Small intestine (tissue), 7 donors: ENCODE measurements around the gene ACAA1. TPM values are rescaled to one million over a fixed set of nuclear protein-coding genes. Genes with fewer than 3 reads are reported as not detected.
"Not testable (repeated sequence)": the region's sequence is repeated elsewhere in the genome, so short reads cannot be mapped to it uniquely, and the experiment has no call there.

ENCODE experiments used
- DNase-seq, 2 donors: peaks; one replicate each; pipeline versions ENCODE4 v3.0.0 to v3.0.0-alpha.2; 2013
- FAIRE-seq: peaks from 2 replicates; lab custom pipeline; 2012; peaks lifted over from hg19 to GRCh38; lab: Jason Lieb, UNC
- H3K27ac ChIP-seq, 3 donors: one replicate each; pipeline ENCODE4 v1.5.1; 2013; ENCODE audit warnings: low read length in 2 of 3, mild to moderate bottlenecking in 2 of 3, control low read depth in 1 of 3, inconsistent platforms in 1 of 3, low read depth in 1 of 3, moderate library complexity in 1 of 3
- H3K27me3 ChIP-seq, 3 donors: one replicate each; pipeline ENCODE4 v1.6.1; 2013; ENCODE audit warnings: low read length in 3 of 3, inconsistent platforms in 1 of 3; ENCODE audit not compliant: control insufficient read depth in 3 of 3, insufficient read depth in 3 of 3
- H3K36me3 ChIP-seq, 3 donors: one replicate each; pipeline ENCODE4 v1.6.1; 2013; ENCODE audit warnings: low read length in 3 of 3, inconsistent platforms in 1 of 3, low read depth in 1 of 3, mild to moderate bottlenecking in 1 of 3, moderate library complexity in 1 of 3; ENCODE audit not compliant: control insufficient read depth in 3 of 3, insufficient read depth in 2 of 3
- H3K4me1 ChIP-seq, 3 donors: one replicate each; pipeline ENCODE4 v1.6.1; 2013; ENCODE audit warnings: low read length in 2 of 3, inconsistent platforms in 1 of 3, low read depth in 1 of 3, mild to moderate bottlenecking in 1 of 3, moderate library complexity in 1 of 3; ENCODE audit not compliant: control insufficient read depth in 3 of 3, insufficient read depth in 2 of 3
- H3K4me3 ChIP-seq, 3 donors: one replicate each; pipeline ENCODE4 v1.5.1; 2013; ENCODE audit warnings: low read length in 3 of 3, control low read depth in 1 of 3, inconsistent platforms in 1 of 3, low read depth in 1 of 3, mild to moderate bottlenecking in 1 of 3, moderate library complexity in 1 of 3
- H3K9me3 ChIP-seq, 2 donors: one replicate each; pipeline ENCODE4 v1.6.1; 2013; ENCODE audit warnings: low read depth in 1 of 2, low read length in 1 of 2; ENCODE audit not compliant: control insufficient read depth in 2 of 2, insufficient read depth in 1 of 2
- WGBS, 3 donors: extraction: QIAGEN DNeasy Blood & Tissue Kit; methylation state at CpG; one replicate each; pipeline ENCODE4 v1.1.7; 2013; 5-methylcytosine and 5-hydroxymethylcytosine counted together
- polyA plus RNA-seq, 4 donors: library from polyadenylated mRNA; stranded (reverse) in 3 of 4; unstranded in 1 of 4; fragments of 200-250 nt in 3 of 4; fragments of 120-200 nt in 1 of 4; gene quantifications; one replicate each; pipeline versions ENCODE4 v1.2.1 to v1.2.3, GENCODE V29; 2013
- donor health status: healthy with polysubstance abuse.
- donor health status: control.
- donor health status: control.
- donor health status: Bipolar disorder and iron deficiency.
- donor health status: healthy.

The ACAA1 gene
- polyA plus RNA-seq, 4 donors: 59.6 to 443 (median 210) TPM

DNA sequence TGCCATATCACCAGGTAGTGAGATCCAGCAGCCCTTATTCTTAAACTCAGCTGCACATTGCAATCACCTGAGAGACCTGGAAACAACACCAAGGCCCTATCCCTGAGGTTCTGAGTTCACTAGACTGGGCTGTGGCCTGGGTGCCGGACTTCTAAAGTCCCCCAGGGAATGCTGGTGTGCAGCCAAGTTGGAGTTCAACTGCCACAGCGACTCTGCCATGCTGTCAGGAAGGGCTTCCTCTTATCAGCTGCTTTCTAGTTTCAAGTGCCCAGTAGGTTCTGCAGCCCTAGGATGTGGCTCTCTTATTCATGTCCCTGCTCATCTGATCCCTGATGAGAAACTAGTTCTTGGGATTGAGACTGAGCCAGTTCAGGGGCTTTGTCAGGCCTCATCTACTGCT, 47.8 kb downstream of the ACAA1 start:
- peaks cover 0 to under 1% of the 10 kb centered on the region in 2 donors for H3K9me3 ChIP-seq
- H3K4me3 ChIP-seq: no peak overlapping the region
- FAIRE-seq (no peak), DNase-seq (no peak)
- no peaks in the 10 kb centered on the region for H3K4me1 ChIP-seq
- H3K36me3 ChIP-seq: no peaks in the 10 kb centered on the region
- H3K27ac ChIP-seq: no peak overlapping the region
- 76 to 82% (median 79%) methylated on average over 2 of the region's 2 CpGs for WGBS, 3 donors
- H3K27me3 ChIP-seq: no peaks in the 10 kb centered on the region

DNA sequence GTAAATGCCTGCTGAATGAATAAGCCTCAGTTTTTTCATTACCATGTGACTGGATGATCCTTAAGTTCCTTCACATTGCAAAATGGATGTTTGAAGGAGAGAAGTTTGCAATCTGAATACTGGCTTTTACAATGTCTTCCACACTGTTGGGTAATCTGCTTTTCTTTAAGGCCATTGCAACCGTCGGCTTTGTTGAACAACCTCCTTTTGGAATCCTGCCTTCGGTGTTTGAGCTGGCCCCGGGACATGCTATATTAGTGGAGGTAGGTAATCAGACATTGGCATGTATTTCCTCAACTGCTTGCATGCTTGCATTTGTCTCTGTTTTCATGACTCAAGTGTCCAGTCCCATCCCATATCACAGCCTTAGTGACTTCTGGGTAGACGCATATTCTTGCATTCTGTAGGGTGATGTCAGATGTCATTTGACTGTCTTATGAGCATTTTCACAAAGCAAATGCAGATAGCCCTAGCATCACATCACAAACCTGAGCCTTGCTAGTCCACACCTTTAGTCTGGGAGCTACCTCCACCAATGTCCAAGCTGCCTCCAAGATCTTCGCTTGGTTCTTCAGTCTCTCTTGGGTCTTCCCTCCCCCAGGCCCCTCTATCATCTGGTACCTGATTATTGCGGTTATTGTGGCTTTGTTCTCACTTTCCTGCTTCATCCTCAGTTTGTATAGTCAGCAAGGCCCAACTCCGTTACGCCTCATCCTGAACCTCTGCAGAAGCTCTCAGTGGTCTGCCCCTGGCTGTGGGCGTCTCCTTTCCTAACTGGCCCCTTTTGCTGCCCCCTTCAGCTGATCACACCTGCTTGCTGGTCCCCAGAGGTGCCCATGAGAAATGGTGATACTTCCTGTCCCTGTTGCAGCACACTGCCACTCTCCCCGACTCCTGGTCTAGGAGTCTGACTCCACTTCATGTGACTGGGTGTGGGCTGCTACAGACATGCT, 48.5 kb downstream of the ACAA1 start:
- peaks cover 0 to 6% of the 10 kb centered on the region in 2 donors for H3K9me3 ChIP-seq
- no peak overlapping the region for H3K27ac ChIP-seq
- 89 to 95% (median 90%) methylated on average over 11 of the region's 11 CpGs for WGBS, 3 donors
- DNase-seq (no peak), FAIRE-seq (no peak)
- H3K36me3 ChIP-seq: no peaks in the 10 kb centered on the region
- H3K4me1 ChIP-seq: no peaks in the 10 kb centered on the region
- H3K27me3 ChIP-seq: no peaks in the 10 kb centered on the region
- no peak overlapping the region for H3K4me3 ChIP-seq

DNA sequence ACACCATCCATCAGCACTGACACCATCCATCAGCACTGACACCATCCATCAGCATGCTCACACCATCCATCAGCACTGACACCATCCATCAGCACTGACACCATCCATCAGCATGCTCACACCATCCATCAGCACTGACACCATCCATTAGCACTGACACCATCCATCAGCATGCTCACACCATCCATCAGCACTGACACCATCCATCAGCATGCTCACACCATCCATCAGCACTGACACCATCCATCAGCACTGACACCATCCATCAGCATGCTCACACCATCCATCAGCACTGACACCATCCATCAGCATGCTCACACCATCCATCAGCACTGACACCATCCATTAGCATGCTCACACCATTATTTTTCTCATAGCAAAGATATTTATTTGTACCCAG, 49.6 kb downstream of the ACAA1 start:
- not testable (repeated sequence) for FAIRE-seq, H3K4me3 ChIP-seq, H3K4me1 ChIP-seq, H3K9me3 ChIP-seq, DNase-seq, H3K27me3 ChIP-seq, H3K36me3 ChIP-seq, H3K27ac ChIP-seq

DNA sequence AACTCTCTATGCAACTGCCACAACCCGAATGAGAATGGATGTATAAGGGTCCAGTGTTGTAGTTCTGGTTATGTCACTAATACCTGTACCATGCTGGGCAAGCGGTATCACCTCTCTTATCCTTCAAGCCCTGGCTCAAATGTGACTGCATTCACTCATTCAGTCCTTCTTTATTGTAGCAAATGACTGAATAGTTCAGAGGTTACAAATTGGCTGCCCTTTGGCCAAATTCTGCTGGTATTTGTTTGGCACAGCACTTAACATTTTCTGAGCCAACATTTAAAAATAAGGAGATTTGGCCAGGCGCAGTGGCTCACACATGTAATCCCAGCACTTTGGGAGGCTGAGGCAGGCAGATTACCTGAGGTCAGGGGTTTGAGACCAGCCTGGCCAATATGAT, 50.4 kb downstream of the ACAA1 start:
- no peaks in the 10 kb centered on the region for H3K36me3 ChIP-seq
- H3K27me3 ChIP-seq: no peaks in the 10 kb centered on the region
- H3K4me1 ChIP-seq: no peaks in the 10 kb centered on the region
- FAIRE-seq: no peak
- DNase-seq: no peak
- H3K27ac ChIP-seq: no peak overlapping the region
- WGBS, 3 donors: 66 to 86% (median 78%) methylated on average over 3 of the region's 3 CpGs
- peaks cover 0 to 8% of the 10 kb centered on the region in 2 donors for H3K9me3 ChIP-seq
- no peak overlapping the region for H3K4me3 ChIP-seq

DNA sequence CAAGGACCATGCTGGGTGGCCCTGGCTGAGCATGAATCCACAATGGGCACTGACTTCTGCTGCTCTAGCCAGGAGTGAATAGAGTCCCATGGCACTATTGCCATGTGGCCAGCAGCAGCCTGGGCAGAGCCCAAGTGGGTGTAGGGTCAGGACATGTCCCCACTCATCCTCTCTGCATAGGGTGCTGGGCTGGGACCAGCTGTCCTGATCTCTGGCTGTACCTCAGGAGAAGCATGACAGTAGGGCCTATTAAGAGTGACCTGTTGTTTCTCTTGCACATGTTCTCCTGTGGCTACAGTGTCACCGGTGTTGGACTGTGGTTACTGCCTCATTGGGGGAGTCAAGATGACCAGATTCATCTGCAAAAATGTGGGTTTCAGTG, 51.0 kb downstream of the ACAA1 start:
- no peak for FAIRE-seq
- WGBS, 3 donors: 68 to 83% (median 76%) methylated on average over 1 of the region's 1 CpG

DNA sequence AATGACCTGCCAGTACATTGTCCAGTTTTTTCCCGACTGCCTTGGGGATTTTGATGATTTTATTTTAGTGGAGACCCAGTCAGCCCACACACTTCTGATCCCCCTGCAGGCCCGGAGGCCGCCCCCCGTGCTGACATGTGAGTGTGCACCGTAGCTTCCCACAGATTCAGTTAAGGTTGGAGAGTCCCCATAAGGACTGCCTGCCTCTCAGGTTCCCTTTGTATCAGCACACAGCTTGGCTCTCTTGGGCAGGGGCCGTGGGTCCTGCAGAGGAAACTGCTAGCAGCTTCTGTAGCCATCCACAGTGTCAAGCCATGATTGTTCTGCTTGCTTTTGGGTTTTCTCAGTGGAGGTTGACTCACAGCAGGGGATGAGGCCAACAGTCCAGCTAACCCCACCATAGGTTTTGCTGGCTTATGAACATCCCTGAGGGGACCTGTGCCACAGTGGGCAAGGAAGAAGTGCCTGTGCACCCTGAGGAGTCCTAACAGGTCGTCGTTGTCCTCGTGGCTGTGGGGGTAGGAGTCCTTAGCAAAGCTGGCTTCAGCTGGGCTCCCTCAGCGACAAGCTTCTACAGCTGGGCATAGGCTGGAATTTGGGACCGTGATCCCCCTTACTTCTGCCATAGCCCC, 51.5 kb downstream of the ACAA1 start:
- H3K4me1 ChIP-seq: no peaks in the 10 kb centered on the region
- 83 to 86% (median 86%) methylated on average over 11 of the region's 11 CpGs for WGBS, 3 donors
- no peak overlapping the region for H3K27ac ChIP-seq
- FAIRE-seq: no peak
- peaks cover 0 to 8% of the 10 kb centered on the region in 2 donors for H3K9me3 ChIP-seq
- no peaks in the 10 kb centered on the region for H3K27me3 ChIP-seq
- no peak for DNase-seq
- no peaks in the 10 kb centered on the region for H3K36me3 ChIP-seq
- no peak overlapping the region for H3K4me3 ChIP-seq

More for the DNA sequence above, 51.0 kb downstream of the ACAA1 start:
- no peaks in the 10 kb centered on the region for H3K4me1 ChIP-seq
- H3K9me3 ChIP-seq: peaks cover 0 to 8% of the 10 kb centered on the region in 2 donors
- H3K4me3 ChIP-seq: no peak overlapping the region
- no peaks in the 10 kb centered on the region for H3K36me3 ChIP-seq
- H3K27ac ChIP-seq: no peak overlapping the region
- DNase-seq: no peak
- H3K27me3 ChIP-seq: no peaks in the 10 kb centered on the region

DNA sequence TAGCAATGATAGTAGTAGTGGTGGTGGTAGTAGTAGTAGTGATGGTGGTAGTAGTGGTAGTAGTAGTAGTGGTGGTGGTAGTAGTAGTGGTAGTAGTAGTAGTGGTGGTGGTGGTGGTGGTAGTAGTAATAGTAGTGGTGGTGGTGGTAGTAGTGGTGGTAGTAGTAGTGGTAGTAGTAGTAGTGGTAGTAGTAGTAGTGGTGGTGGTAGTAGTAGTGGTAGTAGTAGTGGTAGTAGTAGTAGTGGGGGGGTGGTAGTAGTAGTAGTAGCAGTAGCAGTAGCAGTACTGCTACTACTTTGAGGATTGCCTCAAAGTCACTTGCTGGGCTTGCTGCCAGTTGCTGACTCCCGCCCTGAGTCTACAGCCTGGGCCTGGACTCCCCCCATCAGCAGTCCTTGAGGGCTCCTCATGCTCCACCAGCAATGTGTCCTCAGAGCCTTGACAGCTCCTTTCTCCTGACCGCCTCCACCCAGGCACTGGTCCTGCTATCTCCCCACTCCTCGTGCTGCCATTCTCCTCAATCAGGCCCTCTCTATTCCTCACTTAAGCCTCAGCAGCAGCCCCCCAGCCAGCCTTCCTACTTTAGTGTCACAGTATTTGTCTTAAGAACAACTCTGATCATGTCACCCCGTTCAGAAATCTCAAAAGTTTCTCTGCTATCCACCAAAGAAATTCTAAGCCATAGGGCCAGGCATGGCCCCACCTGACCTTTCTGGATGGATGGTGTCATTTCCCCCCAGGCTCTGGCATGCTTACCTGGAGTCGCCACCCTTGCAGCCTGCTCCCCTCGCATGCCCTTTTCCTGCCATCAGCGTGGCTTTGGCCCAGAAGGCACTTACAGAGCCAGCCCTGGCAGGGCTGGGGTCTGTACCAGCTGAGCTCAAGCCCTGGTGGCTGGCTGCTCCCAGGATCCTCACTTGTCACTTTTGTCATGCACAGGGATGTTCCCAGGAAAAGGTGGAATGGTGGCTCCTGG, 52.3 kb downstream of the ACAA1 start:
- FAIRE-seq: no peak
- WGBS, 3 donors: 57 to 67% (median 58%) methylated on average over 6 to 7 of the region's 7 CpGs

DNA sequence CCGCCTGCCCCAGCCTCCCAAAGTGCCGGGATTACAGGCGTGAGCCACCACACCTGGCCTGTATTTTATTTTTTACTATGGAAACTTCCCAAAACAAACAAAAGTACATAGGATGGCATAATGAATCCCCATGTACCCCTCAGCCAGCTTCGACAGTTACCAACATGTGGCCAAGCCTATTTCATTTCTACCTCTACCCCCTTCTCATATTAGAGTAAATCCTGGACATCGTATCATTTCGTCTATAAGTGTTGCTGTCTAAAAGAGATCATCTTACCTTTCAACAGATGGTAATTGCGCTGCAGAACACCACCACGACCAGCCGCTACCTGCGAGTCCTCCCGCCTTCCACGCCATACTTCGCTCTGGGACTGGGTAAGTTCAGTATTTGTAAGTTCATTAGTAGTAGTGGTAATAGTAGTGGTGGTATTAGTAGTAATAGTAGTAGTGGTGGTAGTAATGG, 53.0 kb downstream of the ACAA1 start:
- Histone ChIP-seq H3K36me3 (no peaks in the 10 kb centered on the region), H3K9me3 (peaks cover 0 to 8% of the 10 kb centered on the region in 2 donors), H3K27me3 (no peaks in the 10 kb centered on the region), H3K27ac (no peak overlapping the region), H3K4me3 (no peak overlapping the region), H3K4me1 (no peaks in the 10 kb centered on the region)
- DNase-seq: no peak
- FAIRE-seq: no peak
- WGBS, 3 donors: 93 to 97% (median 97%) methylated on average over 13 of the region's 13 CpGs

More for the DNA sequence above, 52.3 kb downstream of the ACAA1 start:
- Histone ChIP-seq H3K9me3 (peaks cover 0 to 8% of the 10 kb centered on the region in 2 donors), H3K27ac (no peak overlapping the region), H3K36me3 (no peaks in the 10 kb centered on the region), H3K4me1 (no peaks in the 10 kb centered on the region), H3K27me3 (no peaks in the 10 kb centered on the region), H3K4me3 (no peak overlapping the region)
- peak; percentile 20 to 22 for DNase-seq
